Stimulated activated CD4-positive, alpha-beta T cell treated with anti-CD3 and anti-CD28 coated beads, Interleukin-12 subunit alpha, Interleukin-12 subunit beta, amount 100 ng/mL, for 48 hours (primary cell): Measurements from ENCODE around the gene SLAMF9.

ENCODE experiments used
- DNase-seq, 3 donors: peaks; one replicate each; pipeline ENCODE4 v3.0.0-alpha.2; 2020; ENCODE audit warnings: low read depth in 2 of 3, low spot score in 1 of 3

The SLAMF9 gene

GRCh38 chr1:159946242-159947187 lies 7.5 kb downstream of the SLAMF9 start:
- DNase-seq = no peak

DNA sequence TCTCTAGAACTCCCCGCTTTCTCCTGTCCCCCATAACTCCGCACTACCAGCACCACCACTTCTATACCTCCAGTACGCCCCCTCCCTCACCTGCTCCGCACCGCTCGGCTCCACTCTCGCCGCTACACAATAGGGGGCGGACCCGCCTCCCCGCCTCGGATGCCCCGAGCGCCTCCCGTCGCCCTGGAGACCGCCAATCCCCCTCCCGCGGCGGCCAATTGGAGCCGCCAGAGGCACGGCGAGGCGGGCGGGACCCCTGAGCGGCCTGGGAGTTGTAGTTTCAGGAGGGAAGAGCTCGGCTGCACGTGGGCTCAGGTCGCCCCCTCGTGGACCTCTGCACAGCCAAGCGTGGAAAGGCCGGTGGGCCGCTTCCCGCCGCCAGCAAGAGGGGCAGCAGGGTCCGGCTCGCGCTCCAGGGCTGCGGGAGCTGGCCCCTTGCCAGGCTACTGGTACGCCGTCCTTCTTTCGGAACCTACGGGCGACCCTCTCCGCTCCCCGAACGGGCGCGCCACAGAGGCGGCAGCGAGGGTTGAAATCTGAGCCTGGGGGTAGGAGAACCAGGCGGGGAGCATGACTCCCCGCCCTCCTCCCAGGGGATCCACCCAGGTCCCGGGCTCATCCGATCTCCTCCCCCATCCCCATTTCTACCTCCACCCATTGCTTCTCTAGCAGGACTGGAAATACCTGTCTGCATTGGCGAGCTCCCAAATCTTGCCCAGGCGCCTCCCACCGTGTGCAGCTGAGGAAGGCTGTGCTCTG lies 8.4 kb downstream of the SLAMF9 start, which contains the start of gene IGSF9:
IGSF9 (minus strand) TSS at position 131 of the 759 bp plus-strand sequence. CDS start 2,159 bp downstream, outside the sequence.
- peak in 2 of 3 donors; percentile 35 to 37 for DNase-seq

- DNase-seq = no peak
These were observed 9.2 kb downstream of the SLAMF9 start for GRCh38 chr1:159944623-159945455.

GRCh38 chr1:159943908-159944622 lies 10.0 kb downstream of the SLAMF9 start:
- DNase-seq = no peak

DNA sequence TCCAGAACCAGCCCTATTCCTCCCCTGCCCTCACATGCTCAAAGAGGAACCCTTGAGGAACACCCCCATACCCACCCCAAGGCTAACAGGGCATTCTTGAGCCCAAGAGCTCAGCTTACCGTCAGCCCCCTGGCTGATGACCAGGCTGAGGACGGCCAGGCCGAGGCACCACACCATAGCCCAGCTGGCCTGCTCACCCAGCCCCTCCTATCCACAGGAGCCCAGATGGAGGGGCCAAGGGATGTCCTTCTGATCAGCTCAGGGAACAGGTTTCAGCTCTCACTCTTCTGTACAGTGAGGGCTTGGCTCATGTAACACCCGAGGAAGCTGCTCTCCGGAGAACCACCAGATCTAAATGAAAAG lies 10.8 kb downstream of the SLAMF9 start:
- no peak for DNase-seq

- no peak for DNase-seq
These were observed 11.3 kb downstream of the SLAMF9 start for GRCh38 chr1:159942632-159943277.

GRCh38 chr1:159941591-159942560 lies 12.2 kb downstream of the SLAMF9 start:
- DNase-seq = no peak

DNA sequence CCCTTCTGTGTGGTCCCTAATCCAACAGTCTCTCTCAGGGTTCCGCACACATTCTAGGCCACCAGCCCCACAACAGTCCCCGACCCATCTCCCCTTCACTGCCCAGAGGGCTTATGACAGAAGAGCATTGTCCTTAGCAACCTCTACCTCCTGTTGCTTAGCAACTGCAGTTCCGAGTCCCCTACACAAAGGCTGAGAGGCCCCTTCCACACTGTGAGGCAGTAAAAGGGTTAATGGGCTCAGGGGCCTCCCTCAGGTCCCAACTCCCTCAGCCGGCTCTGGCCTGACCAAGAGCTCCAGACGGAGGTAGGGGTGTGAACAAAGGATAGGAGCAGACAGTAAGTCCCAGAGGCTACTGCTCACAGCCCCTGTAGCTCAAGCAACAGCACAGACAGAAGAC lies 12.9 kb downstream of the SLAMF9 start:
- DNase-seq = no peak

DNA sequence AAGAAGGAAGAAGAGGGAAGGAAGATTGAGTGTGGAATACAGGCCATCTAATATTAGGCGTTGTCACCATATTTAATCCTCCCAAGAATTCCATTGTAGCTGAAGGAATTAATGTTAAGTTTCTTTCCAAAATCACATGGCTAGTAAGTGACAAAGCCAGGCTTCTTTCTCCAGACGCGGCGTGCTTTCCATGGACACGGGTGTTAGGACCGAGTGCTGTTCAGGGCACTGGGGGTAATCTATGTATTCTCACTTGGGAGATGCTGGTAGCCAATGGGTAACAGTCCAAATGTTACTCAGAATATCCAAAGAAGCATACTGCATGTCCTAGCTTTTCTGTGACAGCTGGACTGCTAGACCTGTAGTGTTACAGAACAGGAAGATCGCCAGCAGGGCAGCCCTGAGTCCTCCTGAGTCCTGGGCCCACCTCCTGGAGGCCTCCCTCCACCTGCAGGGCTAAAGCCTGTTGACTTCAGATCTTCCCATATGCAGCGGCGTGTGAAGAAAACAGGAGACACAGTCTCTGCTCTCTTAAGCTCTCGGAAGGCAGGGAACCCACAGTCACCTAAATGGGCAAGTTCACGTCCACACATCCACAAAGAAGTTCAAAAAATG lies 13.9 kb downstream of the SLAMF9 start:
- no peak for DNase-seq

DNA sequence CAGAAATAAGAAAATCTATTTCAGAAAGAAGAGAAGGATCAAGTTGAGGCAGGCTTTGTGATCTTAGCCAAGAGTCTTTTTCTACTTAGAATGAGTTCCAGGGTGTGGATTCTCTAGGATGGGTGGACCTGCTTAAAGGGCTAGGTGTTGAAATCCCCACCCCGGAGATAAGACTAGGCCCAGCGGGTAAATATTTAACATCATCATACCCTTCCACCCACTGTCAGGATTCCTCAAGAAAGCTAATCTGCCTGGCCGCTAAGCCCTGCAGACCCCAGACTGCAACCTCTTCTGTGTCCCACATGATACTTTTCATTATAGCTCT lies 14.4 kb downstream of the SLAMF9 start:
- no peak for DNase-seq

GRCh38 chr1:159938905-159939677 lies 14.9 kb downstream of the SLAMF9 start:
- no peak for DNase-seq

GRCh38 chr1:159938211-159938852 lies 15.7 kb downstream of the SLAMF9 start:
- no peak for DNase-seq

DNA sequence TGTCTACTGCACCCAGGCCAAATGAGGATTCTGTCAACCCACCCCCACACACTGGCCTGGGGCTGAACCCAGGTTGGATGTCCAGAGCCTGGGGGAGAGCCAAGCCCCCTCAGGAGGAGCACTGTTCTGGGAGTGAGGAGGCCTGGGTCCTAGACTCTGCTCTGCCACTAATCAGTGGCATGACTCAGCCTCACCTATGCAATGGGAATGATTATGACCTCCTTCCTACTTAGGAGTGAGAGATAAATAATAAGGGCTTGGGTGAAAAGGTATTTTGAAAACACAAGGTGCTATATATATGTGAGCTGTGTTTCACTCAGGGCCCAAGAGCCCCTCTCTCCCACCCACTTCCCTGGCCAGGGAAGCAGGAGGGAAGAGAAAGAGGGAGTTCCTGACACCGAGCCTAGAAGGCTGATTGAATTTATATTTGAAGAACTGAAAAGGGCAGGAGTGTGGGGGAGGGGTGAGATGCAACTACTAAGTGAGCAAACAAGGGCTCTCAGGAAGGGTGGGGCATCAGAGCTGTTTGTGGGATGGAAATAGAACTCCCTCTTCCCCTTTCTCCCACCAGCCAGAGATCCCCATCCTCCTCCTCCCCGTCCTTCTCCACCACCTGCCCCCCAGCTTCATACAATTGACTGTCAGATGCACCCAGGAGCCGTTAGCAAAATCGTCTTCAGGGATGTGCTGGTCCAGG lies 16.8 kb downstream of the SLAMF9 start:
- DNase-seq = no peak

DNA sequence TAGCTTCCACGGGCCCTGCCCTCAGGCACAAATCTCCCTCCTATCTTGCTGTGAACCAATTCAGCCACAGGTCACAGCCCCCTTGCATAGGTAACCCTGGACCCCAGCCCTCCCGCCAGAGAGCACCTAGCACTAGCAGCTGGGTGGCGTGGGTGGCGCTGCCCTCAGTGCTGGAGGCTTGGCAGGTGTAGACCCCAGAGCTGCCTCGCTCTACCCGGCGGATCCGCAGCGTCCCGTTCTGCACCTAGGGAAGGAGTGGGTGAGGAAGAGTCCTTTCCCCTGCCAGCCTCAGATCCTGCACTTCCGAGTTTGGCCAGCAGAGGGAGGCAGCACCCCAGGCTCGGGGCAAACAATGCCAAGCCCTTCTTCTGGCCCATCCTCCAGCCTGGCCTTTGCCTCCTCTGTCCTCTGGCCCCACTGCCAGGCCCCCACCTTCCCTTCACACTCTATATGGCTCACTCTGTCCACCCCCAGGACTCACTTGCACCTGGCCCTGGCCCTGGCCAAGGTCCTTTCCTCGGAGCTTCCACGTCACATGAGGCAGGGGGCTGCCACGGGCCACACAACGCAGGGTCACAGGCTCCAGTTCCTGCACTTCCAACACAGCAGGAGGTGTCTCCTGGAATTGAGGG lies 17.6 kb downstream of the SLAMF9 start:
- DNase-seq = peak; percentile 65 to 92 (median 72)

- no peak for DNase-seq
These were observed 18.2 kb downstream of the SLAMF9 start for GRCh38 chr1:159935719-159936272.

DNA sequence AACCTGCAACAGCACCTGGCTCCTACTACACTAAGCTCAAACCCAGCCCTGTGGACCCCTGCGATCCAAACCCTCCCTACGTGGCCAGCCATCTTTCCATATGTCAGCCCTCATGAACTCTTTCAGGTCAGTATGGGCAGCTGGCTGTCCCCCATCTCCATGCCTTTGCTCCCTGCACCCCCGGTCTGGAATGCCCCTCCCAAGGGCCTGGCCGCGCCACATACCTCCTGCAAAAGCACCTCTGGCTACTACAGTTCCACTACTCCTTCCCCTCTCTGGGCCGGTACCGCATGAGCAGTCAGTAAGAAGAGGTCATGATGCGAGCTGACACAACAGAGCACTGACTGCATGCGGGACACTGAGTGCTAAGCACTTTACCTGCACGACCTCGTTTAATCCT lies 18.7 kb downstream of the SLAMF9 start:
- DNase-seq = no peak
